ENCODE results near the gene KCNC3.

The KCNC3 gene

DNA sequence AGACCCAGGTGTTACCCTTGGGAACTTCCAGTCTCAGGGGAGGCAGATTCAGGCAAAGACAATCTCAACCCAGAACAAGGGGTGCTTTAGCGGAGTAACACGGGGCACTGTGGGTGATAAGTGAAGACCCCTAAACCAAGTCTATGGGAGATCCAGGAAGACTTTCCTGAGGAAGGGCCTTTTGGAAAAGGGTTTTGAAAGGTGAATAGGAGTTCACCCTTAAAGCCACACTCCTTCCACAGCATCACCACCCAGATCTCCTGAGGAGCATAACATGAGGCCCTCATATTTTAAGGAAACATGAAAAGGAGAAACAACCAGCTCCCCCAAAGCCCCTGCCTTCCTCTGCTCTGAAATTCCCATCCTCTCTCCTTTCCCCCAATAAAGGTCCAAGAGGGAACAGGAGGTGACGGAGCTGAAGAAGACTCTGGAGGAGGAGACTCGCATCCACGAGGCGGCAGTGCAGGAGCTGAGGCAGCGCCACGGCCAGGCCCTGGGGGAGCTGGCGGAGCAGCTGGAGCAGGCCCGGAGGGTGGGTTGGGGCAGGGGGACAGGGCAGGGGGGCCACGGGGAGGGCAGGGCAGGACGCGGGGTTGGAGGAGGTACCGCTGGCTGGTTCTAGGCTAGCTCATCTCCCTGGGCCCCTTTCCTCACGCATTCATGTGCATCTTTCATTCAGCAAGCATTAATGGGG, 52.7 kb downstream of the KCNC3 start:
- no peaks in the 10 kb centered on the region for H3K4me1 ChIP-seq (ENCODE audit: insufficient read depth, low read length, severe bottlenecking)
- no peaks in the 10 kb centered on the region for H3K36me3 ChIP-seq (ENCODE audit: insufficient read depth, low read length)
- no peaks in the 10 kb centered on the region for H4K20me1 ChIP-seq (ENCODE audit: insufficient read depth, low read length)
- peaks cover 18% of the 10 kb centered on the region for H3K27me3 ChIP-seq (ENCODE audit: insufficient read depth, low read length)
- no peak overlapping the region for H3K27ac ChIP-seq (ENCODE audit: low read depth, low read length, poor library complexity, severe bottlenecking)
- H3K4me3 ChIP-seq (ENCODE audit: low read depth, low read length, poor library complexity, severe bottlenecking) = no peak overlapping the region
- H3K9ac ChIP-seq (ENCODE audit: low read length) = no peak overlapping the region
- no peak for TF ChIP-seq EZH2 (IDR thresholded peaks at IDR 0.05; ENCODE audit: borderline replicate concordance, low read length)
- no peak for TF ChIP-seq CTCF (IDR thresholded peaks at IDR 0.05; ENCODE audit: low read length)
- H3K79me2 ChIP-seq (ENCODE audit: insufficient read depth, low read length) = no peaks in the 10 kb centered on the region
- H2AFZ ChIP-seq (ENCODE audit: low read length) = no peak overlapping the region
- H3K9me2 ChIP-seq (ENCODE audit: low read depth, low read length) = no peaks in the 10 kb centered on the region
- H3K4me2 ChIP-seq (ENCODE audit: low read length) = no peak overlapping the region
- H3K9me3 ChIP-seq (ENCODE audit: low read length) = no peaks in the 10 kb centered on the region
- no peaks in the 10 kb centered on the region for H3F3A ChIP-seq (ENCODE audit: insufficient read depth, low read length)

DNA sequence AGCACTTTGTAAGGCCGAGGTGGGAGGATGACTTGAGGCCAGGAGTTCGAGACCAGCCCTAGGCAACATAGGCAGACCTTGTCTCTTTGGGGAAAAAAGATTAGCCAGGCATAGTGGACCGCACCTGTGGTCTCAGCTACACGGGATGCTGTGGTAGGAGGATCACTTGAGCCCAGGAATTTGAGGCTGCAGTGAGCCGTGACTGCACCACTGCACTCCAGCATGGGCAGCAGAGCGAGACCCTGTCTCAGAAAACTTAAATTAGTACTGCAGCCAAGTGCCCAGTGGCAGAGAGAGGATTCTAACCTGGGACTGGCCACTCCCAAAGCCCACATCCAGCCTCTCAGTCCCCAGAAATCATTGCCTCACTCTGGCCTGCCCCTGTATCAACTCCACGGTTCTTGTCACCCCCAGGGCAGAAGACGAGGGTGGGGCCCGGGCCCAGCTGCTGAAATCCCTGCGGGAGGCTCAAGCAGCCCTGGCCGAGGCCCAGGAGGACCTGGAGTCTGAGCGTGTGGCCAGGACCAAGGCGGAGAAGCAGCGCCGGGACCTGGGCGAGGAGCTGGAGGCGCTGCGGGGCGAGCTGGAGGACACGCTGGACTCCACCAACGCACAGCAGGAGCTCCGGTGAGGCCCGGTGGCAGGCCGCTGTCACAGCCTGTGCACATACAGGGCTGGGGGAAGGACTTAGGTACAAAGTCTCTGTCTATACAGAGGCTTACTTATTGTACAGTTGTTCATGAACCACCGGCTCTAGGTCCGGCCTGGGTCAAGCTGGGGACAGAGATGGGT, 53.4 kb downstream of the KCNC3 start:
- no peaks in the 10 kb centered on the region for H3K79me2 ChIP-seq (ENCODE audit: insufficient read depth, low read length)
- no peaks in the 10 kb centered on the region for H3K36me3 ChIP-seq (ENCODE audit: insufficient read depth, low read length)
- no peaks in the 10 kb centered on the region for H3K4me1 ChIP-seq (ENCODE audit: insufficient read depth, low read length, severe bottlenecking)
- no peak overlapping the region for H3K4me2 ChIP-seq (ENCODE audit: low read length)
- no peak overlapping the region for H3K27ac ChIP-seq (ENCODE audit: low read depth, low read length, poor library complexity, severe bottlenecking)
- no peaks in the 10 kb centered on the region for H4K20me1 ChIP-seq (ENCODE audit: insufficient read depth, low read length)
- TF ChIP-seq CTCF (IDR thresholded peaks at IDR 0.05; ENCODE audit: low read length) = no peak
- H2AFZ ChIP-seq (ENCODE audit: low read length) = no peak overlapping the region
- no peak overlapping the region for H3K9ac ChIP-seq (ENCODE audit: low read length)
- no peaks in the 10 kb centered on the region for H3K9me2 ChIP-seq (ENCODE audit: low read depth, low read length)
- H3K9me3 ChIP-seq (ENCODE audit: low read length) = no peaks in the 10 kb centered on the region
- H3F3A ChIP-seq (ENCODE audit: insufficient read depth, low read length) = no peaks in the 10 kb centered on the region
- H3K27me3 ChIP-seq (ENCODE audit: insufficient read depth, low read length) = peaks cover 11% of the 10 kb centered on the region; the same call in 1 of the 2 replicates
- no peak overlapping the region for H3K4me3 ChIP-seq (ENCODE audit: low read depth, low read length, poor library complexity, severe bottlenecking)

DNA sequence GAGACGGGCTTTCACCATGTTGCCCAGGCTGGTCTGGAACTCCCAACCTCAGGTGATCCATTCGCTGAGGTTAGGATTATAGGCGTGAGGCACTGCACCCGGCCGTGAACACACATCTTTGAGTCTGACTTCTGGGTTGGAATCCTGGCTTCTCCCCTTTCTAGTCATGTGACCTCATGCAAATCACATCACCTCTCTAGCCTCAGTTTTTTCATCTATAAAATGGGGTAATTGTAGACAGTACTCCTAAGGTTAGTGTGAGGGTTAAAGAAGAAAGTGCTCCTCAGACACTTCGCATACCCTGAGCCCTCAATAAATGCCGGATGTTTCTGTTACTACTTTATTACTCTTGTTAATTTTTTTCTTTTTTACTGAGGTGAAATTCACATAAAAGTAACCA, 55.4 kb downstream of the KCNC3 start:
- Histone ChIP-seq H3K9me3 (ENCODE audit: low read length) (no peaks in the 10 kb centered on the region), H3F3A (ENCODE audit: insufficient read depth, low read length) (no peaks in the 10 kb centered on the region)

More for the DNA sequence above, 55.4 kb downstream of the KCNC3 start:
- Histone ChIP-seq H3K9me2 (ENCODE audit: low read depth, low read length) (no peaks in the 10 kb centered on the region), H4K20me1 (ENCODE audit: insufficient read depth, low read length) (no peaks in the 10 kb centered on the region), H3K4me2 (ENCODE audit: low read length) (no peak overlapping the region), H3K4me1 (ENCODE audit: insufficient read depth, low read length, severe bottlenecking) (no peaks in the 10 kb centered on the region), H3K36me3 (ENCODE audit: insufficient read depth, low read length) (no peaks in the 10 kb centered on the region), H3K27me3 (ENCODE audit: insufficient read depth, low read length) (peaks cover 11% of the 10 kb centered on the region; the same call in 1 of the 2 replicates), H3K9ac (ENCODE audit: low read length) (no peak overlapping the region), H3K4me3 (ENCODE audit: low read depth, low read length, poor library complexity, severe bottlenecking) (no peak overlapping the region), H3K79me2 (ENCODE audit: insufficient read depth, low read length) (no peaks in the 10 kb centered on the region), H2AFZ (ENCODE audit: low read length) (no peak overlapping the region), H3K27ac (ENCODE audit: low read depth, low read length, poor library complexity, severe bottlenecking) (no peak overlapping the region)
- TF ChIP-seq EZH2 (IDR thresholded peaks at IDR 0.05; ENCODE audit: borderline replicate concordance, low read length) = no peak
- TF ChIP-seq CTCF (IDR thresholded peaks at IDR 0.05; ENCODE audit: low read length) = no peak
